Measurements from ENCODE around the gene RAP1GAP2. TPM values are rescaled to one million over a fixed set of nuclear protein-coding genes. Genes with fewer than 3 reads are reported as not detected.

The RAP1GAP2 gene
- polyA plus RNA-seq, 3 donors, result 1.5 to 48.4 (median 6.1) TPM

DNA sequence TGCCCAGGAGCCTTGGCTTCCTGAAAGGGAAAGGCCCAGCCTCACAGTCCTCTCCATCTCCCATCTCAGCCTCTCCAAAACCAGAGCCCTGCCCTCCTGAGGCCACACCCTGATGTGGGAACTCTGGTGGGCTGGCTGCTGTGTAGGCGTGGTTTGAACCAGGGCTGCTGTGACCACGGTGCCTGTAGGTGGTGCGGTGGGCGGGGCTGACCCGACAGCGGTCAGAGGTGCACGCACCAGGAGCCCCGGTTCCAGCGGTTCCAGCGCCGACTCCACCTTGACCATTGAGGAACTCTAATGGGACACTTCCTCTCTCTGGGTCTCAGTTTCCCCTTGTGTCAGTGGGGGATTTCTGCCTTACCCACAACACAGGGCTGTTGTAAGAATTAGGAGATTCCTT, 2.4 kb downstream of the RAP1GAP2 start:
- Histone ChIP-seq H3K27ac (ENCODE audit: low read depth in 1 of 2, low read length in 2 of 2) (no peak overlapping the region), H4K20me1 (ENCODE audit: insufficient read depth, low read length) (peaks cover 70% of the 10 kb centered on the region)
- H3K27ac Mint-ChIP-seq, result peak overlapping the region in 1 of 7 donors; percentile 21

DNA sequence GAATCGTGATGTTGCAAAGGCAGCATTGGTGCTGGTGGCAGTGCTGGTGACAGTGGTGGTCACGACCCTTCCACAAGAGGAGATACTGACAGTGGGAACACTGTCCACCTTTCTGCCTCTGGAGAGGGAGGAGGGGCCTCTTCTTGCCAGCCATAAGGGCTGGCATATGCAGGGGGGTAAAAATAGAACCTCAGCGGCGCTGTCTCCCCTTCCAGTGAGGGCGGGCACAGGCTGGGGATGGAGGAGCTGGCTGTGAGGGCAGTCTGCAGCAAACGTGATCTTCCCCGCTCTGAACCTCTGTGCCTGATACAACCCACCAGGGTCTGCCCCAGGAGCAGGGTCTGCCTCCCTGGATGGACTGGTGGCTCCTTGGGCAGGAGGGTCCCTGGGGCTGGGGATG, 3.4 kb downstream of the RAP1GAP2 start:
- no peak overlapping the region for H2AFZ ChIP-seq (ENCODE audit: insufficient read depth, low read depth, low read length, poor library complexity, severe bottlenecking)
- H3K27ac Mint-ChIP-seq, result peak overlapping the region in 2 of 7 donors; percentile 10
- H3K27me3 ChIP-seq (ENCODE audit: control insufficient read depth in 2 of 2, insufficient read depth in 2 of 2, low read length in 2 of 2), result no peaks in the 10 kb centered on the region
- TF ChIP-seq, protein P1, sequence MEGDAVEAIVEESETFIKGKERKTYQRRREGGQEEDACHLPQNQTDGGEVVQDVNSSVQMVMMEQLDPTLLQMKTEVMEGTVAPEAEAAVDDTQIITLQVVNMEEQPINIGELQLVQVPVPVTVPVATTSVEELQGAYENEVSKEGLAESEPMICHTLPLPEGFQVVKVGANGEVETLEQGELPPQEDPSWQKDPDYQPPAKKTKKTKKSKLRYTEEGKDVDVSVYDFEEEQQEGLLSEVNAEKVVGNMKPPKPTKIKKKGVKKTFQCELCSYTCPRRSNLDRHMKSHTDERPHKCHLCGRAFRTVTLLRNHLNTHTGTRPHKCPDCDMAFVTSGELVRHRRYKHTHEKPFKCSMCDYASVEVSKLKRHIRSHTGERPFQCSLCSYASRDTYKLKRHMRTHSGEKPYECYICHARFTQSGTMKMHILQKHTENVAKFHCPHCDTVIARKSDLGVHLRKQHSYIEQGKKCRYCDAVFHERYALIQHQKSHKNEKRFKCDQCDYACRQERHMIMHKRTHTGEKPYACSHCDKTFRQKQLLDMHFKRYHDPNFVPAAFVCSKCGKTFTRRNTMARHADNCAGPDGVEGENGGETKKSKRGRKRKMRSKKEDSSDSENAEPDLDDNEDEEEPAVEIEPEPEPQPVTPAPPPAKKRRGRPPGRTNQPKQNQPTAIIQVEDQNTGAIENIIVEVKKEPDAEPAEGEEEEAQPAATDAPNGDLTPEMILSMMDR (IDR thresholded peaks at IDR 0.05), result no peak
- DNase-seq, result no peak
- peaks cover 26 to 50% of the 10 kb centered on the region in 2 donors for H3K36me3 ChIP-seq (replicated peaks in 1 of 2; ENCODE audit: control insufficient read depth in 1 of 2, insufficient read depth in 2 of 2, low read length in 2 of 2)
- no peaks in the 10 kb centered on the region for H3K9me3 ChIP-seq (replicated peaks in 1 of 2; ENCODE audit: control insufficient read depth in 1 of 2, insufficient read depth in 1 of 2, low read length in 2 of 2)
- H3K4me3 ChIP-seq (replicated peaks in 1 of 3; ENCODE audit: low read depth in 2 of 3, low read length in 3 of 3), result no peak overlapping the region
- H3K4me3 Mint-ChIP-seq, result no peak overlapping the region
- no peak overlapping the region for H3K27ac ChIP-seq (ENCODE audit: low read depth in 1 of 2, low read length in 2 of 2)
- WGBS (ENCODE audit: insufficient coverage), result 97% methylated on average over 4 of the region's 7 CpGs
- peaks cover 78% of the 10 kb centered on the region for H3K4me1 Mint-ChIP-seq
- H4K20me1 ChIP-seq (ENCODE audit: insufficient read depth, low read length), result peaks cover 80% of the 10 kb centered on the region
- peaks cover 92% of the 10 kb centered on the region for H3K79me2 ChIP-seq (ENCODE audit: insufficient read depth, low read length)
- intact Hi-C loops (cut with micrococcal nuclease), result loop anchor here in 1 of 2 donors (10.0 kb wide), 2 partner anchors 55 to 205 kb away; no protein-coding TSS in a partner anchor
- H3K36me3 Mint-ChIP-seq, result peaks cover 44 to 57% of the 10 kb centered on the region in 2 donors
- no peak overlapping the region for H3K4me2 ChIP-seq (replicated peaks; ENCODE audit: extremely low read depth, low read length, poor library complexity, severe bottlenecking)
- H3K9ac ChIP-seq (ENCODE audit: insufficient read depth, low read length, poor library complexity, severe bottlenecking), result no peak overlapping the region
- H3K4me1 ChIP-seq (ENCODE audit: control insufficient read depth in 1 of 2, insufficient read depth in 2 of 2, low read length in 2 of 2), result peaks cover 49 to 68% of the 10 kb centered on the region in 2 donors
- H3K9me3 Mint-ChIP-seq, result peaks cover 0 to 5% (median 2%) of the 10 kb centered on the region in 7 donors
- H3K27me3 Mint-ChIP-seq (ENCODE audit: low read depth in 3 of 3), result no peaks in the 10 kb centered on the region

More for the DNA sequence above, 2.4 kb downstream of the RAP1GAP2 start:
- H3K4me1 ChIP-seq (ENCODE audit: control insufficient read depth in 1 of 2, insufficient read depth in 2 of 2, low read length in 2 of 2), result peaks cover 56 to 73% of the 10 kb centered on the region in 2 donors
- peaks cover 90% of the 10 kb centered on the region for H3K79me2 ChIP-seq (ENCODE audit: insufficient read depth, low read length)
- peaks cover 79% of the 10 kb centered on the region for H3K4me1 Mint-ChIP-seq
- H3K36me3 Mint-ChIP-seq, result peaks cover 34 to 48% of the 10 kb centered on the region in 2 donors
- H3K9me3 ChIP-seq (replicated peaks in 1 of 2; ENCODE audit: control insufficient read depth in 1 of 2, insufficient read depth in 1 of 2, low read length in 2 of 2), result no peaks in the 10 kb centered on the region
- peak overlapping the region; percentile 18 for H3K4me2 ChIP-seq (replicated peaks; ENCODE audit: extremely low read depth, low read length, poor library complexity, severe bottlenecking)
- H3K4me3 Mint-ChIP-seq, result peak overlapping the region in 1 of 2 donors; percentile 51
- H3K9me3 Mint-ChIP-seq, result peaks cover 0 to 5% (median 2%) of the 10 kb centered on the region in 7 donors
- H2AFZ ChIP-seq (ENCODE audit: insufficient read depth, low read depth, low read length, poor library complexity, severe bottlenecking), result no peak overlapping the region
- no CpG with 5 or more reads among the region's 11 CpGs for WGBS (ENCODE audit: insufficient coverage)
- peak overlapping the region in 1 of 3 experiments; percentile 87 for H3K4me3 ChIP-seq (replicated peaks in 1 of 3; ENCODE audit: low read depth in 2 of 3, low read length in 3 of 3)
- TF ChIP-seq, protein P1 (IDR thresholded peaks at IDR 0.05), result no peak
- no peaks in the 10 kb centered on the region for H3K27me3 ChIP-seq (ENCODE audit: control insufficient read depth in 2 of 2, insufficient read depth in 2 of 2, low read length in 2 of 2)
- DNase-seq, result no peak
- intact Hi-C loops (cut with micrococcal nuclease), result loop anchor here in 1 of 2 donors (10.0 kb wide), 2 partner anchors 56 to 206 kb away; no protein-coding TSS in a partner anchor
- H3K9ac ChIP-seq (ENCODE audit: insufficient read depth, low read length, poor library complexity, severe bottlenecking), result no peak overlapping the region
- no peaks in the 10 kb centered on the region for H3K27me3 Mint-ChIP-seq (ENCODE audit: low read depth in 3 of 3)
- H3K36me3 ChIP-seq (replicated peaks in 1 of 2; ENCODE audit: control insufficient read depth in 1 of 2, insufficient read depth in 2 of 2, low read length in 2 of 2), result peaks cover 16 to 40% of the 10 kb centered on the region in 2 donors

All from CD14-positive monocyte (primary cell).